ENCODE data around the gene CPLX4.

DNA sequence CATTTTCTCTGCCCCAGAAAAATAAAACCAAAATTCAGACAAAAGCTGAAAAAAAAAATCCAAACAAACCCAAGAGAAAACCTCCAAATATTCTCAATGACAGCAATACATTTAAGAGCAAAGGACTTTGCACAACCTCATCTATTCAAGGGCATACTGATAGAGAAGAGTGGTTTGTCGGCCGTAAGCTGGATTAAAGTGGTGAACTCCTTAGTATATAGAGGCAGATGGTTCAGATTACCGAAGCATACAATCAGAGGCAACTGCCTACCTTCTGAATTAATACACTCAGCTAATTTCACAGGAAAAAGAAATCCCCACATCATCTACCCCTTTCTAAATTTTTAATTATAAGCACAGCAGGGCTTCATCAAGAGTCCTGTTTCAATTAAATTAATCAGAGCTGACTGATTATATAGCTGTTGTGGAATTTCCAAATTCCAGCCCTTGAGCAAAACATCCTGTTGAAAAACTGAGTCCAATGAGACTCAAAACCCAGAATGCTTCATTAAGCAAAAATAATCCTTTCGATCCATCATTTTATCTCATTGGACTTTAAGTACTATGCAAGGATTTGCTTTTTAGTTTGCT lies at the start of gene CPLX4:
- TF ChIP-seq POLR2A (IDR thresholded peaks at IDR 0.05) (no peak), EP300 (IDR thresholded peaks at IDR 0.05) (no peak)

Measured in ovary (tissue), 1 donor.